ENCODE results near the gene CXorf65.

DNA sequence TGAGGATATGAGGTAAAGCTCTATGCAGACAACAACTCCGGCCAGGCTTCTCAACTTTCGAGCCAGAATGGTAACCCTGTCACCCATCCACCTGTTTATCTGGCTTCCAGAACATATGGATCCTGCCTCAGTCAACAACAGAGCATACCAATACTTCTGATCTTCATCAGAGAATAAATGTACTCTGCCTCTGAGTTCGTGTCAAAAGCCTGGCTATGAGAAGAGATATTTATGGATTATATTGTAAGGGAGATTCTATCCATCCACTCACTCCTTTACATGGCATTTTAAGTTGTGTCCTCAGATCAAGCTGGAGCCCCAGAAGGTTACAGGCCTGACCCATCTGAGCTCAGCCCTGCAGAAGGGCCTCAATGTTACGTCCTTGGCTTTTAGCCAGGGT lies 20.6 kb downstream of the CXorf65 start:
- TF ChIP-seq, protein P1, sequence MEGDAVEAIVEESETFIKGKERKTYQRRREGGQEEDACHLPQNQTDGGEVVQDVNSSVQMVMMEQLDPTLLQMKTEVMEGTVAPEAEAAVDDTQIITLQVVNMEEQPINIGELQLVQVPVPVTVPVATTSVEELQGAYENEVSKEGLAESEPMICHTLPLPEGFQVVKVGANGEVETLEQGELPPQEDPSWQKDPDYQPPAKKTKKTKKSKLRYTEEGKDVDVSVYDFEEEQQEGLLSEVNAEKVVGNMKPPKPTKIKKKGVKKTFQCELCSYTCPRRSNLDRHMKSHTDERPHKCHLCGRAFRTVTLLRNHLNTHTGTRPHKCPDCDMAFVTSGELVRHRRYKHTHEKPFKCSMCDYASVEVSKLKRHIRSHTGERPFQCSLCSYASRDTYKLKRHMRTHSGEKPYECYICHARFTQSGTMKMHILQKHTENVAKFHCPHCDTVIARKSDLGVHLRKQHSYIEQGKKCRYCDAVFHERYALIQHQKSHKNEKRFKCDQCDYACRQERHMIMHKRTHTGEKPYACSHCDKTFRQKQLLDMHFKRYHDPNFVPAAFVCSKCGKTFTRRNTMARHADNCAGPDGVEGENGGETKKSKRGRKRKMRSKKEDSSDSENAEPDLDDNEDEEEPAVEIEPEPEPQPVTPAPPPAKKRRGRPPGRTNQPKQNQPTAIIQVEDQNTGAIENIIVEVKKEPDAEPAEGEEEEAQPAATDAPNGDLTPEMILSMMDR (IDR thresholded peaks at IDR 0.05; ENCODE audit: low read length), result no peak
- TF ChIP-seq EZH2phosphoT487 (IDR thresholded peaks at IDR 0.05; ENCODE audit: low read length), result no peak
- TF ChIP-seq EZH2 (optimal IDR thresholded peaks at IDR 0.05; ENCODE audit: low read depth, low read length), result no peak

Data from MM.1S (cell line).